ENCODE data around the gene CACNB2.

DNA sequence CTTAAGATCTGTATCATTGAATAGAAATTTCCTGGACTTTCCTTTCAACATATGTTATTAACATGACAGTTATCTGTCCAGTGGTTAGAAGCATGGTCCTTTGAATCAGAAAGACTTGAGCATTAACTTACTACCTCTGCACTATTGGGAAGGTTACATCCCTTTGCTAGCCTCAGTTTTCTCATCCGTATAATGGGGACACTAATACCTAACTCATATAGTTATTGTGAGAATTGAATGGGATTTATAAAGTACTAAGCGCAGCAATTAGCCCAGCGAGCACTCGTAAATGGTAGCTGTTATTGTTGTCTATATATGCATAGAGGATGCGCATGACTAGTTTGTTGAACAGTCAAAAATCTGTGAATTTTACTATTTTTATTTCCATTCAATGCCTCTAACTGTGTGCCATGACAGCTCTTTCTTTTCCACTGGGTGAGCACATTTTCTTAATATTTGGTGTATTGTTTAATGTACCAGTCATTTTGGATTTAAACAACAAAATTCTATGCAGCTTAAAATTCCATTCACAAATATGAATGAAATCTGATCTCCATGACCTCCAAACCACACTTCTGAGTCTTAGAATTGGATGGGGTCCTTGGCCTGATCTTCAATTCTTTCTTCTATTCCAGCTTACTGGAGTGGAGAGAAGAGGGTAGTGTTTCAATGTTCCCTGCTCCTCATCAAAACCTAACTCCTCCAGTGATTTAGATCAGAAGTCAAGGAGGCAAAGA lies 65.0 kb downstream of the CACNB2 start:
- TF ChIP-seq GATA2 (IDR thresholded peaks at IDR 0.05; ENCODE audit: low read depth, low read length) (no peak), GATA3 (IDR thresholded peaks at IDR 0.05; ENCODE audit: low read depth, low read length) (no peak)

Data from SH-SY5Y (cell line).